Measurements from ENCODE around the gene ETDC.

DNA sequence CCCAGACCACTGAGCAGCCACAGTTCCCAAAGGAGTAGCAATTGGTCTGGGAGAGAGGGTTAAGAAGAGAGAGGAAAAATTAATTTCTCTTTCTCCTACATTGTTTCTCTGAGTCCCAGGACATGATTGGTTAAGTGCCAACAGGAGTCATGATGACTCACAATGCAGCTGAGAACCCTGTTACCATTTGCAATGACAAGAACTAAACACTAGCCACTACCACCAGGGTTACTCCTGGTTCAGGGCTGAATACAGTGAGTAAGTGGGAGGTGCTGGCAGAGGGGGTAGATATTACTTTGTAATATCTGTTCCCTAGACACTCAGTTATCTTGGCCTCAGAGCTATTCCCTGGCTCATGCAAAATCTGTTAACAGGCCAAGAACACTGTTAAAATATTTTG, 18.0 kb downstream of the ETDC start:
- no peak for TF ChIP-seq EZH2 (IDR thresholded peaks at IDR 0.05; ENCODE audit: insufficient read depth, low read length)
- TF ChIP-seq, protein P1, sequence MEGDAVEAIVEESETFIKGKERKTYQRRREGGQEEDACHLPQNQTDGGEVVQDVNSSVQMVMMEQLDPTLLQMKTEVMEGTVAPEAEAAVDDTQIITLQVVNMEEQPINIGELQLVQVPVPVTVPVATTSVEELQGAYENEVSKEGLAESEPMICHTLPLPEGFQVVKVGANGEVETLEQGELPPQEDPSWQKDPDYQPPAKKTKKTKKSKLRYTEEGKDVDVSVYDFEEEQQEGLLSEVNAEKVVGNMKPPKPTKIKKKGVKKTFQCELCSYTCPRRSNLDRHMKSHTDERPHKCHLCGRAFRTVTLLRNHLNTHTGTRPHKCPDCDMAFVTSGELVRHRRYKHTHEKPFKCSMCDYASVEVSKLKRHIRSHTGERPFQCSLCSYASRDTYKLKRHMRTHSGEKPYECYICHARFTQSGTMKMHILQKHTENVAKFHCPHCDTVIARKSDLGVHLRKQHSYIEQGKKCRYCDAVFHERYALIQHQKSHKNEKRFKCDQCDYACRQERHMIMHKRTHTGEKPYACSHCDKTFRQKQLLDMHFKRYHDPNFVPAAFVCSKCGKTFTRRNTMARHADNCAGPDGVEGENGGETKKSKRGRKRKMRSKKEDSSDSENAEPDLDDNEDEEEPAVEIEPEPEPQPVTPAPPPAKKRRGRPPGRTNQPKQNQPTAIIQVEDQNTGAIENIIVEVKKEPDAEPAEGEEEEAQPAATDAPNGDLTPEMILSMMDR (IDR thresholded peaks at IDR 0.05; ENCODE audit: insufficient read depth, low read depth, low read length) = no peak
